Neural cell (in vitro differentiated cells): Measurements from ENCODE around the gene EFCAB6.

Experiments used
- EP300 ChIP-seq: fragments of 450-650 bp; conservative IDR thresholded peaks from 2 replicates; pipeline ENCODE4 v1.6.1; 2014; ENCODE audit warnings: antibody characterized with exemption, mild to moderate bottlenecking, moderate library complexity; ENCODE audit not compliant: poor library complexity, severe bottlenecking
- EZH2 ChIP-seq: fragments of 200-600, 300-800 bp; shearing (Covaris generic), sonication (generic); IDR thresholded peaks from 2 replicates; pipeline ENCODE4 v1.6.1; 2014; ENCODE audit warnings: antibody characterized with exemption, low read length, borderline replicate concordance, mild to moderate bottlenecking; ENCODE audit not compliant: insufficient read depth, poor library complexity, severe bottlenecking
- MXI1 ChIP-seq: fragments of 450-650 bp; conservative IDR thresholded peaks from 2 replicates; pipeline ENCODE4 v1.6.1; 2014; ENCODE audit warnings: antibody characterized with exemption, mild to moderate bottlenecking; ENCODE audit not compliant: poor library complexity, severe bottlenecking
- POLR2AphosphoS5 ChIP-seq: IDR thresholded peaks from 2 replicates; pipeline ENCODE4 v1.6.1; 2012
- RAD21 ChIP-seq: fragments of 450-650 bp; conservative IDR thresholded peaks from 2 replicates; pipeline ENCODE4 v1.6.1; 2014; ENCODE audit warnings: antibody characterized with exemption, mild to moderate bottlenecking, moderate library complexity
- SMC3 ChIP-seq: fragments of 450-650 bp; conservative IDR thresholded peaks from 2 replicates; pipeline ENCODE4 v1.6.1; 2014; ENCODE audit warnings: antibody characterized with exemption, mild to moderate bottlenecking, moderate library complexity; ENCODE audit not compliant: poor library complexity
- TAF1 ChIP-seq: IDR thresholded peaks from 2 replicates; pipeline ENCODE4 v1.6.1; 2012; ENCODE audit warnings: low read depth
- TF ChIP-seq, protein P1 (sequence below): fragments of 450-650 bp; IDR thresholded peaks from 2 replicates; pipeline ENCODE4 v1.5.1; 2014; ENCODE audit warnings: antibody characterized with exemption, mild to moderate bottlenecking, moderate library complexity; ENCODE audit not compliant: poor library complexity, severe bottlenecking
- TF ChIP-seq, protein P2 (sequence below): IDR thresholded peaks from 2 replicates; pipeline ENCODE4 v1.6.1; 2012; ENCODE audit warnings: borderline replicate concordance

DNA sequence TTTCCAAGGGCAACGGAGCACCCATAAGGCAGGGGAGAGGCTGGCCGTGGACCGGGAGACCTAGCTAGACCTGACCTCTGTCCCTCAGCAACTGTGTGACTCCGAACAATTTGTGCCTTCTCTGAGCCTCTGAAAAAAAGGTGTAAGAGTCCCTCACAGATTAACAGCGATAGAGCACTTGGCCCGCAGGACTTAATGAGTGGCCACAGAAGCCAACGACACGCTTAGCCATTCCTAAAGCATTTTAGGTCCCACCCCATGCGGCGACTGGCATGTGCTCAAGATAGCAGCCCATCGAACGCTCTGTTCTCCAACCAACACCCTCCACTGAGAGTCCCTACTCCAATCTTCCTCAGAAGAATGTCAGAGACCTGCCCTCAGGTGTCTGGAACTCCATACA is 48.7 kb upstream of the EFCAB6 start:
- TF ChIP-seq EZH2: no peak
- TF ChIP-seq, protein P1, sequence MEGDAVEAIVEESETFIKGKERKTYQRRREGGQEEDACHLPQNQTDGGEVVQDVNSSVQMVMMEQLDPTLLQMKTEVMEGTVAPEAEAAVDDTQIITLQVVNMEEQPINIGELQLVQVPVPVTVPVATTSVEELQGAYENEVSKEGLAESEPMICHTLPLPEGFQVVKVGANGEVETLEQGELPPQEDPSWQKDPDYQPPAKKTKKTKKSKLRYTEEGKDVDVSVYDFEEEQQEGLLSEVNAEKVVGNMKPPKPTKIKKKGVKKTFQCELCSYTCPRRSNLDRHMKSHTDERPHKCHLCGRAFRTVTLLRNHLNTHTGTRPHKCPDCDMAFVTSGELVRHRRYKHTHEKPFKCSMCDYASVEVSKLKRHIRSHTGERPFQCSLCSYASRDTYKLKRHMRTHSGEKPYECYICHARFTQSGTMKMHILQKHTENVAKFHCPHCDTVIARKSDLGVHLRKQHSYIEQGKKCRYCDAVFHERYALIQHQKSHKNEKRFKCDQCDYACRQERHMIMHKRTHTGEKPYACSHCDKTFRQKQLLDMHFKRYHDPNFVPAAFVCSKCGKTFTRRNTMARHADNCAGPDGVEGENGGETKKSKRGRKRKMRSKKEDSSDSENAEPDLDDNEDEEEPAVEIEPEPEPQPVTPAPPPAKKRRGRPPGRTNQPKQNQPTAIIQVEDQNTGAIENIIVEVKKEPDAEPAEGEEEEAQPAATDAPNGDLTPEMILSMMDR: no peak
- no peak for TF ChIP-seq POLR2AphosphoS5
- TF ChIP-seq EP300: no peak
- no peak for TF ChIP-seq MXI1
- no peak for TF ChIP-seq RAD21
- TF ChIP-seq, protein P2, sequence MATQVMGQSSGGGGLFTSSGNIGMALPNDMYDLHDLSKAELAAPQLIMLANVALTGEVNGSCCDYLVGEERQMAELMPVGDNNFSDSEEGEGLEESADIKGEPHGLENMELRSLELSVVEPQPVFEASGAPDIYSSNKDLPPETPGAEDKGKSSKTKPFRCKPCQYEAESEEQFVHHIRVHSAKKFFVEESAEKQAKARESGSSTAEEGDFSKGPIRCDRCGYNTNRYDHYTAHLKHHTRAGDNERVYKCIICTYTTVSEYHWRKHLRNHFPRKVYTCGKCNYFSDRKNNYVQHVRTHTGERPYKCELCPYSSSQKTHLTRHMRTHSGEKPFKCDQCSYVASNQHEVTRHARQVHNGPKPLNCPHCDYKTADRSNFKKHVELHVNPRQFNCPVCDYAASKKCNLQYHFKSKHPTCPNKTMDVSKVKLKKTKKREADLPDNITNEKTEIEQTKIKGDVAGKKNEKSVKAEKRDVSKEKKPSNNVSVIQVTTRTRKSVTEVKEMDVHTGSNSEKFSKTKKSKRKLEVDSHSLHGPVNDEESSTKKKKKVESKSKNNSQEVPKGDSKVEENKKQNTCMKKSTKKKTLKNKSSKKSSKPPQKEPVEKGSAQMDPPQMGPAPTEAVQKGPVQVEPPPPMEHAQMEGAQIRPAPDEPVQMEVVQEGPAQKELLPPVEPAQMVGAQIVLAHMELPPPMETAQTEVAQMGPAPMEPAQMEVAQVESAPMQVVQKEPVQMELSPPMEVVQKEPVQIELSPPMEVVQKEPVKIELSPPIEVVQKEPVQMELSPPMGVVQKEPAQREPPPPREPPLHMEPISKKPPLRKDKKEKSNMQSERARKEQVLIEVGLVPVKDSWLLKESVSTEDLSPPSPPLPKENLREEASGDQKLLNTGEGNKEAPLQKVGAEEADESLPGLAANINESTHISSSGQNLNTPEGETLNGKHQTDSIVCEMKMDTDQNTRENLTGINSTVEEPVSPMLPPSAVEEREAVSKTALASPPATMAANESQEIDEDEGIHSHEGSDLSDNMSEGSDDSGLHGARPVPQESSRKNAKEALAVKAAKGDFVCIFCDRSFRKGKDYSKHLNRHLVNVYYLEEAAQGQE: no peak
- TF ChIP-seq TAF1: no peak
- no peak for TF ChIP-seq SMC3
